Muscle of back (tissue), 11 donors: ENCODE results near the gene CADPS2. TPM values are rescaled to one million over a fixed set of nuclear protein-coding genes. Genes with fewer than 3 reads are reported as not detected.
A peak's percentile ranks its signal among the peaks of the same experiment; 100 is the strongest.
"Not testable (repeated sequence)": the region's sequence is repeated elsewhere in the genome, so short reads cannot be mapped to it uniquely, and the experiment has no call there.

Source experiments
- DNase-seq, 3 donors: peaks; one replicate each; pipeline versions ENCODE4 v3.0.0 to v3.0.0-alpha.2; 2013
- polyA plus RNA-seq, 10 donors: library from polyadenylated mRNA; unstranded; fragments of 120-200 nt; gene quantifications; one replicate each; pipeline ENCODE4 v1.2.1, GENCODE V29; 2013; ENCODE audit not compliant: insufficient read length in 10 of 10

Gene CADPS2
- polyA plus RNA-seq, 10 donors, result 2.7 to 8.6 (median 5.0) TPM

GRCh38 chr7:122715183-122715582, 171.1 kb downstream of the CADPS2 start:
- no peak for DNase-seq

GRCh38 chr7:122710916-122711315, 175.3 kb downstream of the CADPS2 start:
- DNase-seq, result no peak

GRCh38 chr7:122709930-122710646, 176.2 kb downstream of the CADPS2 start:
- DNase-seq, result no peak

- DNase-seq, result no peak
Observed at GRCh38 chr7:122706836-122707235, 179.4 kb downstream of the CADPS2 start.

- no peak for DNase-seq
Observed at GRCh38 chr7:122702872-122703510, 183.3 kb downstream of the CADPS2 start, which contains the start of gene RNF148. TSS of gene RNF148 (minus strand) at chr7:122702922. CDS start at chr7:122702750, 172 bp downstream.

- no peak for DNase-seq
Observed at GRCh38 chr7:122699017-122699416, 187.2 kb downstream of the CADPS2 start, which contains the start of gene RNF133. TSS of gene RNF133 (minus strand) at chr7:122699117. CDS start at chr7:122698918, 199 bp downstream.

- no peak for DNase-seq
Observed at GRCh38 chr7:122695816-122696215, 190.4 kb downstream of the CADPS2 start.

GRCh38 chr7:122694697-122695096, 191.6 kb downstream of the CADPS2 start:
- DNase-seq, result no peak

- no peak for DNase-seq
Observed at GRCh38 chr7:122692769-122693309, 193.4 kb downstream of the CADPS2 start.

- DNase-seq, result no peak
Observed at GRCh38 chr7:122691569-122692235, 194.6 kb downstream of the CADPS2 start.

- DNase-seq, result no peak
Observed at GRCh38 chr7:122689346-122690109, 196.7 kb downstream of the CADPS2 start.

- DNase-seq, result peak; percentile 19 to 37 (median 28)
Observed at GRCh38 chr7:122688400-122688998, 197.8 kb downstream of the CADPS2 start.

- no peak for DNase-seq
Observed at GRCh38 chr7:122686360-122686878, 199.8 kb downstream of the CADPS2 start.

GRCh38 chr7:122684504-122684903, 201.8 kb downstream of the CADPS2 start:
- DNase-seq, result no peak

- no peak for DNase-seq
Observed at GRCh38 chr7:122682815-122683550, 203.3 kb downstream of the CADPS2 start.

GRCh38 chr7:122681186-122681585, 205.1 kb downstream of the CADPS2 start:
- not testable (repeated sequence) for DNase-seq

GRCh38 chr7:122679813-122680212, 206.4 kb downstream of the CADPS2 start:
- DNase-seq, result no peak

GRCh38 chr7:122679269-122679709, 207.0 kb downstream of the CADPS2 start:
- DNase-seq, result not testable (repeated sequence)

GRCh38 chr7:122677149-122677548, 209.1 kb downstream of the CADPS2 start:
- DNase-seq, result no peak

GRCh38 chr7:122676466-122676865, 209.8 kb downstream of the CADPS2 start:
- no peak for DNase-seq
